ENCODE measurements around the gene ARAP1. TPM values are rescaled to one million over a fixed set of nuclear protein-coding genes. Genes with fewer than 3 reads are reported as not detected.

The ARAP1 gene
- total RNA-seq, 1 donor from 2014 or later = 76.8 TPM

- DNase-seq (ENCODE audit: low read depth in 2 of 2) = no peak
These were observed 11.6 kb upstream of the ARAP1 start for GRCh38 chr11:72763823-72764222.

GRCh38 chr11:72762641-72763304, 10.6 kb upstream of the ARAP1 start:
- peak in 1 of 2 donors; percentile 48 for DNase-seq (ENCODE audit: low read depth in 2 of 2)

- DNase-seq (ENCODE audit: low read depth in 2 of 2) = peak in 1 of 2 donors; percentile 61
These were observed 8.6 kb upstream of the ARAP1 start for GRCh38 chr11:72760539-72761405.

DNA sequence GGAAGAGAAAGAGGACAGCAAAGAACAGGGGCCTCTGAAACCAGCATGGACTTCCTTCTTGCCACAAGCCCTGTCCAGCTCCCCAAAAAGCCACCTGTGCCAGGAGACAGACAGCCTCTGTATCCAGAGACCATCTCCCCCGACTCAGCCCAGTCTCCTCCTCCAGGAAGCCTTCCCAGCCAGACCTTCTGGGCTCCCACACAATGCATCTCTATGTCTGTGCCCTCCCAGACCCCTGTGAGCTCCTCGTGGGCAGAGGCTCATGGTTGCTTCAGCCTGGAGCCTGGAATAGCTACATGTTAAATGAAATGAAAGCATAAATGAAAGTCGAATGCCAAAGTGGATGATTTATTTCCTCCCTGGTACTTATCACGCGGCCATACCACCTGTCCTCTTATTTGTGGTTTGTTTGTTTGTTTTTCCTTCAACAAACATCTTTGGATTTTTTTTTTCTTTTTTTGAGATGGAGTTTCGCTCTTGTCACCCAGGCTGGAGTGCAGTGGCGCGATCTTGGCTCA, 7.3 kb upstream of the ARAP1 start:
- peak in 1 of 2 donors; percentile 27 for DNase-seq (ENCODE audit: low read depth in 2 of 2)

- no peak for DNase-seq (ENCODE audit: low read depth in 2 of 2)
These were observed 6.6 kb upstream of the ARAP1 start for GRCh38 chr11:72758690-72759389.

DNA sequence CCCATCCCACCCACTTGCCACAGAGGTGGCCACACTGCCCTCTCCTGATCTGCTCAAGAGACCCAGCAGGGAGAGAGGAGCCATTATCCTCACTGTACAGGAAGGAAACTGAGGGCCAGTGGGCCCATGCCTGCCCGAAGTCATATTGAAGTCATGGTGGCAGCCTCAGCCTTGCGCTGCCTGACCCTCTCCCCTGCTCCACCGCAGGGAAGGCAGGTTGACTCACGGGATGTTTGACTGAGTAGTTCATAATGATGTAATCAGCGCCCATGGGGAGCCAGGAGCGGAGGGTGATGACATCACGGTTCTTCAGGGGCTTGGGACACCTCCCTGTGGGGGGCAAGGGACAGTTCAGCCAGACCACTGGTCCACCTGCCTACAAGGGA, 6.1 kb upstream of the ARAP1 start:
- DNase-seq (ENCODE audit: low read depth in 2 of 2) = peak in 1 of 2 donors; percentile 61

GRCh38 chr11:72755713-72756285, 3.6 kb upstream of the ARAP1 start:
- no peak for DNase-seq (ENCODE audit: low read depth in 2 of 2)

DNA sequence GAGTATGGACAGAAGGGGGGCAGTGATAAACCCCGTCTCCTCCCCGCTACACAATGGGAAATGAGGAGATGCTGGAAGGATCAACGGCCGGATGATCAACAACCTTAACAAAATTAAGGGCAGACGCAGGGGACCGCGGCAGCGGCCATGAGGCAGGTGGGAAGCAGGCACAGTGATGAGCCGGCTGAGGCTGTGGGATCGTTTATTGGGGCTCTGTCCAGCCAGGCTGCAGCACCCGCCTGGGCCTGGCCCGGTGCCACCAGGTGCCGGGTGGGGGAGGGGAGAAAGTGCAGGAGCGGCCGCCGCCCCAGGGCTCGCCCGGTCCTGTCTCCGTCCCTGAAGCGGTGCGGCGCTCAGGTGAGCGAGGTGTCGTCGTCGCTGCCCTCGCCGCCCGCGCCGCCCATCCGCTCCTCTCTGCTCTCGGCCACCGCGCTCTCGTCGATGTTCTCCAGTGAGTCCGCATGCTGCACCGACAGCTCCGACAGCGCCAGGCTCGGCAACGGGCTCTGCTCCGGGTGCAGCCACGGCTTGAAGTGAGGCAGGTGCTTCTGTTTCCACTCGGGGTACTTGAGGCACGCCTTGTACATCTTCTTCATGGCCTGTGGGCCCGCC, 2.4 kb upstream of the ARAP1 start:
- DNase-seq (ENCODE audit: low read depth in 2 of 2) = no peak

DNA sequence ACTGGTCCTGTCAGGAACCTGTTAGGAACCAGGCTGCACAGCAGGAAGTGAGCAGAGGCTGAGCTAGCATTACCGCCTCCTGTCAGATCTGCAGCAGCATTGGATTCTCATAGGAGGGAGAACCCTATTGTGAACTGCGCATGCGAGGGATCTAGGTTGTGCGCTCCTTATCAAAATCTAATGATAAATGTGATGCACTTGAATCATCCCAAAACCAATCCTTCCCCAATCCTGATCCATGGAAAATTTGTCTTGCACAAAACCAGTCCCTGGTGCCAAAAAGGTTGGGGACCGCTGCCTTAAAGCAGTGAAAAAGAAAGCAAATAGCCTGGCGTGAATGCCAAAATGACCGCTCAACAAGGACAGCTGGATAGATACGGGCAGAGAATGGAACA, 1.9 kb upstream of the ARAP1 start:
- no peak for DNase-seq (ENCODE audit: low read depth in 2 of 2)

- no peak for DNase-seq (ENCODE audit: low read depth in 2 of 2)
These were observed 1.3 kb upstream of the ARAP1 start for GRCh38 chr11:72753341-72754148.

DNA sequence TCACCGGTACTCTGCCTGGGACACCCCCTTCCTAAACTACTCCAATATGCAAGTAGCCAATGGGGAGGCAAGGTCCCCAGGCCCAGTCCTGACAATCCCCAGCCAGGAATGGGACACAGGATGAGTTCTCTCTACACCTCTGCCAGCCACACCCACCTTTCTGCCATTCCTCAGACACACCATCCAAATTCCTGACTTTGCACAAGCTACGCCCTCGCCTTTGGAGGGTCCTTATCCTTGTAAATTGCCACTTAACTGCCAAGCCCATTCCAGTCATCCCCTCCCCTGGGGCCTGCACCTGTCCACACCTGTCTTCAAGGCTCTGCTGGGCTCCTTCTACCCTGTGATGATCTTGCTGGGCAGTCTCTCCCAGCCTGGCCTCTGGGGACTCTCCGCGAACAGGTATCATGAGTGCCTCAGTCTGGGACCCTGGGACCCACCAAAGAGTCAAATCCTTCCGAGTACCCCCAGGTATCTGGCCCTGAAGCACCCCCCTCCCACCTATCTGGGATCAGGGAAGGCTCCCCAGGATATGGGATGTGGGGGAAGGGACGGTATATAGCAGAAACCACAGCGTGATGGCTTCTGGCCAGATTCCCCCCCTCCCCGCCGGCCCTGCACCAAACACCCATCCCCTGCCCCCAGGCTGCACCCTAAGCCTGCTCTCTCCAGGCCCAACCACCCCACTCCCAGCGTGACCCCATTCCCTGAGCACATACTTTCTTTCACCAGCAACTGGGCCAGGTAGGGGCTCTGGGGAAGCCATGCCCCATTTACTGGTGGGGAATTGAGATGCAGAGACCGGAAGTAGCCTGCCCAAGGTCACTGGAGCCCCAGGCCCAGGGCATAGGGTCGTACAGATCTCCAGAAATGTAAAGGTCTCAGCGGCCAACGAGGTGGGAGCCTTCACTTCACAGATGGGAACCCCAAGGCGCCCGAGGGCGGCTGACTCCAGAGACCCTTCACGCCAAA, 806 bp downstream of the ARAP1 start:
- DNase-seq (ENCODE audit: low read depth in 2 of 2) = no peak

GRCh38 chr11:72750556-72751115, 1.6 kb downstream of the ARAP1 start:
- no peak for DNase-seq (ENCODE audit: low read depth in 2 of 2)

DNA sequence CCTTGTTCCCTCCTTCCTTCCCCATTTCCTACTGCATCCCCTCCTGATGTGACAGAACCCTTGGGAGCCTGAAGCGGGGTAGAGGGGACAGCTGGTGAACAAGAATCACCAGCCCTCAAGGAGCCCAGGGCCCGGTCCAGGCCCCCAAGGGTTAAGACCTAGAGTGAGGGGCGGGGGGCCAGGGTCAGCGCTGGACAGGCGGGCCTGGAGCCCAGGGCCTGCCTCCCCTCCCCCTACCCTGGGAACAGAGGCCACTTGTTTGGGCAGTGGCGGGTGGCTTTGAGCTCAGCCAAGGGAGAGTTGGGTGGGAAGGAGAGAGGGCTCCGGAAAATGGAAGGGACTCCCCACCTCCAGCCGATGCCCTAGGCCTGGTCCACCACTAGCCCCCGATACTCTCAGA, 2.1 kb downstream of the ARAP1 start:
- DNase-seq (ENCODE audit: low read depth in 2 of 2) = no peak

DNA sequence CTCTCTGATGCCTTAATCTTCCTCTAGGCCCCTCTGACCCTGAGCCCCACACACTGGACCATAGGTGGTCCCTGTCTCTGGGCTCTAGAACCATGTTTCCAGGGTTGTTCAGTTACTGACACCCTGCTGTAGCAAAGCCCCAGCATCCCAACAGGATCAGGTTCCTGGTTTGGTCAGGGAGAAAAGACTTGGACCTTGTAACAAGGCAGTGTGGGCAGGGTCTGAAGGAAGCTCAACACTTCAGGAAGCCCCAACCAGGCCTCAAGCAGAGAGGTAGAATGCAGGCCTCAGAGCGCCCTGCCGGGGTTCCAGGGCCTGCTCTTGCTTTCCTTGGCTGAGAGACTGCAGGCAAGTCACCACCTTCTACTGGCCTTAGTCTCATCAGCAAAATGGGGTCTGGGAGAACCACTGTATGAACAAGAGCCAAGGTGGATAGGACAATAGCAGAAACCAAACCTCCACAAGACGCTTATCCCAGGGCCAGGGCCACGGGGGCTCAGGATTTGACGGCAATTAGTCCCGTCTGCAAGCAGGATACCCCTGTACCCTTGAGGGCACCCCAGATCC, 4.8 kb downstream of the ARAP1 start:
- no peak for DNase-seq (ENCODE audit: low read depth in 2 of 2)

GRCh38 chr11:72746821-72747220, 5.4 kb downstream of the ARAP1 start:
- DNase-seq (ENCODE audit: low read depth in 2 of 2) = no peak

DNA sequence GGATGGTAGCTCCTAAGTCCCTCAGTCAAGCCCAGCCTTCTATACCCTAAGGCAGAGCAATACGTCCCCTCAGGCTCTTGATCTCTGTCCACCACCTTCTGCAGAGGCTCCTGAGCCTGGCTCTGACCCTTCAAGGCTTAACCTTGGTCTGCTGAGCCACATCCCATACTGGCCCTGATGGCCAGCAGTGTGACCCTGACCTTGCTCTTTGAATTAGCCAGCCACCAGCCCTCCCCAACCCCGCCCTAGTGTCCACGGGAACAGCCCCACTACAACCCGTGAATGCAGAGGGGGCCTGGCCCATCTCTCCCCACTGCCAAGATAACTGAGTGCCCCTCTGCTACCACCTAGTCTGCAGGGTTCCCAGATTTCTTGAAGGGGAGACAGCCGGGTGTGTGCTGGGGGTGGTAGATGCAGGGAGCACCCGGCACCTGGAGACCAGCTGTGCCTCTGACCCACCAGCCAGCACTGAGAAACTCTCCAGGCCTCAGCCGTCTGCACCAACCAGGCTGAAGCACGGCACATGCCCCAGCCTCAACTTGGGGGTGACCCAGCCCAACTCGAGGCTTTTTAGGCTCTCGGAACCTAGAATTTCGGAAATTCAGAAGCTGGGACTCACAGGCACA, 6.2 kb downstream of the ARAP1 start:
- DNase-seq (ENCODE audit: low read depth in 2 of 2) = no peak

- no peak for DNase-seq (ENCODE audit: low read depth in 2 of 2)
These were observed 6.7 kb downstream of the ARAP1 start for GRCh38 chr11:72745511-72745910.

- DNase-seq (ENCODE audit: low read depth in 2 of 2) = no peak
These were observed 7.7 kb downstream of the ARAP1 start for GRCh38 chr11:72744474-72744873.
